ENCODE data around the gene ABI3BP. TPM values are rescaled to one million over a fixed set of nuclear protein-coding genes. Genes with fewer than 3 reads are reported as not detected.
"Not testable (repeated sequence)": the region's sequence is repeated elsewhere in the genome, so short reads cannot be mapped to it uniquely, and the experiment has no call there.

The ABI3BP gene
- total RNA-seq, 1 experiment from 2014 or later, result 0.28 TPM

- no CpG with 5 or more reads among the region's 1 CpG for WGBS (ENCODE audit: extremely low coverage, insufficient read length, low lambda C conversion rate)
- no peak overlapping the region for H4K91ac ChIP-seq (ENCODE audit: insufficient read length, low read depth, low read length)
- no peaks in the 10 kb centered on the region for H3K23me2 ChIP-seq (ENCODE audit: insufficient read length, low read depth, low read length, poor library complexity, severe bottlenecking)
- H2AK5ac ChIP-seq (ENCODE audit: insufficient read length, low read length), result no peak overlapping the region
- DNase-seq, result no peak
- H2BK5ac ChIP-seq (ENCODE audit: insufficient read length, low read length), result no peak overlapping the region
- H3K4me1 ChIP-seq (ENCODE audit: insufficient read depth, low read length), result no peaks in the 10 kb centered on the region
- H4K20me1 ChIP-seq (ENCODE audit: control insufficient read depth, insufficient read depth, insufficient read length), result no peaks in the 10 kb centered on the region
- H3K79me2 ChIP-seq (ENCODE audit: insufficient read depth, low read length), result no peaks in the 10 kb centered on the region
- no peak overlapping the region for H2BK20ac ChIP-seq (ENCODE audit: low read depth, low read length, poor library complexity, severe bottlenecking)
- peaks cover 0 to 5% (median under 1%) of the 10 kb centered on the region in 3 experiments; a peak in 3 of 7 replicates for H3K36me3 Mint-ChIP-seq (ENCODE audit: insufficient read depth in 1 of 3, low read depth in 3 of 3)
- no peaks in the 10 kb centered on the region for H3K27me3 ChIP-seq (ENCODE audit: insufficient read depth, low read length)
- H2BK12ac ChIP-seq (ENCODE audit: insufficient read length, low read depth, low read length), result no peak overlapping the region
- H3K4me3 Mint-ChIP-seq, result no peak overlapping the region
- no peak overlapping the region for H2BK120ac ChIP-seq (ENCODE audit: low read depth, low read length, poor library complexity, severe bottlenecking)
- H3K79me1 ChIP-seq (ENCODE audit: insufficient read depth, low read depth, low read length, poor library complexity, severe bottlenecking), result no peaks in the 10 kb centered on the region
- H3K9me3 Mint-ChIP-seq, result peaks cover 4 to 7% of the 10 kb centered on the region in 2 experiments
- H3T11ph ChIP-seq (ENCODE audit: low read length), result no peak overlapping the region
- no peak overlapping the region for H4K5ac ChIP-seq (ENCODE audit: insufficient read length, low read depth, low read length)
- no peak overlapping the region for H3K27ac ChIP-seq (ENCODE audit: insufficient read length, low read depth, low read length)
- no peaks in the 10 kb centered on the region for H3K9me3 ChIP-seq (ENCODE audit: control insufficient read depth, low read depth, low read length)
- H3K27me3 Mint-ChIP-seq (ENCODE audit: low read depth), result no peaks in the 10 kb centered on the region; the same call in 1 of the 2 replicates
- no peak overlapping the region for H3K56ac ChIP-seq (ENCODE audit: insufficient read length, low read depth, low read length)
- no peaks in the 10 kb centered on the region for H3K4me1 Mint-ChIP-seq
- H3K23ac ChIP-seq (ENCODE audit: insufficient read length, low read depth, low read length), result no peak overlapping the region
- H2AFZ ChIP-seq (ENCODE audit: low read length), result no peak overlapping the region
- H4K8ac ChIP-seq (replicated peaks; ENCODE audit: insufficient read length, low read depth, low read length), result no peak overlapping the region
- no peak overlapping the region for H2BK15ac ChIP-seq (ENCODE audit: low read depth, low read length)
- H3K18ac ChIP-seq (ENCODE audit: insufficient read length, low read depth, low read length), result no peak overlapping the region
- no peak overlapping the region for H3K27ac Mint-ChIP-seq
- H3K14ac ChIP-seq (ENCODE audit: insufficient read depth, low read length), result no peak overlapping the region
- H3K4me2 ChIP-seq (ENCODE audit: insufficient read depth, insufficient read length, low read length), result no peak overlapping the region
- H3K9ac ChIP-seq (ENCODE audit: extremely low read depth, insufficient read length, low read length), result no peak overlapping the region
- no peak overlapping the region for H3K4ac ChIP-seq (ENCODE audit: low read depth, low read length)
- TF ChIP-seq, protein P1, sequence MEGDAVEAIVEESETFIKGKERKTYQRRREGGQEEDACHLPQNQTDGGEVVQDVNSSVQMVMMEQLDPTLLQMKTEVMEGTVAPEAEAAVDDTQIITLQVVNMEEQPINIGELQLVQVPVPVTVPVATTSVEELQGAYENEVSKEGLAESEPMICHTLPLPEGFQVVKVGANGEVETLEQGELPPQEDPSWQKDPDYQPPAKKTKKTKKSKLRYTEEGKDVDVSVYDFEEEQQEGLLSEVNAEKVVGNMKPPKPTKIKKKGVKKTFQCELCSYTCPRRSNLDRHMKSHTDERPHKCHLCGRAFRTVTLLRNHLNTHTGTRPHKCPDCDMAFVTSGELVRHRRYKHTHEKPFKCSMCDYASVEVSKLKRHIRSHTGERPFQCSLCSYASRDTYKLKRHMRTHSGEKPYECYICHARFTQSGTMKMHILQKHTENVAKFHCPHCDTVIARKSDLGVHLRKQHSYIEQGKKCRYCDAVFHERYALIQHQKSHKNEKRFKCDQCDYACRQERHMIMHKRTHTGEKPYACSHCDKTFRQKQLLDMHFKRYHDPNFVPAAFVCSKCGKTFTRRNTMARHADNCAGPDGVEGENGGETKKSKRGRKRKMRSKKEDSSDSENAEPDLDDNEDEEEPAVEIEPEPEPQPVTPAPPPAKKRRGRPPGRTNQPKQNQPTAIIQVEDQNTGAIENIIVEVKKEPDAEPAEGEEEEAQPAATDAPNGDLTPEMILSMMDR (conservative IDR thresholded peaks at IDR 0.05), result no peak
Observed at GRCh38 chr3:101017017-101017416, 23.8 kb upstream of the ABI3BP start.

GRCh38 chr3:101012312-101012711 is 19.1 kb upstream of the ABI3BP start:
- H3K9me3 ChIP-seq (ENCODE audit: control insufficient read depth, low read depth, low read length); H3K4me2 ChIP-seq (ENCODE audit: insufficient read depth, insufficient read length, low read length); H3K79me1 ChIP-seq (ENCODE audit: insufficient read depth, low read depth, low read length, poor library complexity, severe bottlenecking); H3K4me1 ChIP-seq (ENCODE audit: insufficient read depth, low read length); H2AK5ac ChIP-seq (ENCODE audit: insufficient read length, low read length); H4K5ac ChIP-seq (ENCODE audit: insufficient read length, low read depth, low read length); H3K4ac ChIP-seq (ENCODE audit: low read depth, low read length); H3K23ac ChIP-seq (ENCODE audit: insufficient read length, low read depth, low read length); H3K56ac ChIP-seq (ENCODE audit: insufficient read length, low read depth, low read length); H3K9ac ChIP-seq (ENCODE audit: extremely low read depth, insufficient read length, low read length); H3K23me2 ChIP-seq (ENCODE audit: insufficient read length, low read depth, low read length, poor library complexity, severe bottlenecking); H3K18ac ChIP-seq (ENCODE audit: insufficient read length, low read depth, low read length); H2BK120ac ChIP-seq (ENCODE audit: low read depth, low read length, poor library complexity, severe bottlenecking); H3K4me3 Mint-ChIP-seq; H3K27ac ChIP-seq (ENCODE audit: insufficient read length, low read depth, low read length); H2BK15ac ChIP-seq (ENCODE audit: low read depth, low read length); H3K27me3 Mint-ChIP-seq (ENCODE audit: low read depth); H4K8ac ChIP-seq (replicated peaks; ENCODE audit: insufficient read length, low read depth, low read length); H2BK5ac ChIP-seq (ENCODE audit: insufficient read length, low read length); H3K27ac Mint-ChIP-seq; H4K91ac ChIP-seq (ENCODE audit: insufficient read length, low read depth, low read length); H2BK20ac ChIP-seq (ENCODE audit: low read depth, low read length, poor library complexity, severe bottlenecking); DNase-seq; H3K27me3 ChIP-seq (ENCODE audit: insufficient read depth, low read length); H2BK12ac ChIP-seq (ENCODE audit: insufficient read length, low read depth, low read length); H3K79me2 ChIP-seq (ENCODE audit: insufficient read depth, low read length); H4K20me1 ChIP-seq (ENCODE audit: control insufficient read depth, insufficient read depth, insufficient read length); H3K14ac ChIP-seq (ENCODE audit: insufficient read depth, low read length); H3K4me1 Mint-ChIP-seq; H2AFZ ChIP-seq (ENCODE audit: low read length); H3T11ph ChIP-seq (ENCODE audit: low read length): not testable (repeated sequence)
- Mint-ChIP-seq H3K36me3 (ENCODE audit: insufficient read depth in 1 of 3, low read depth in 3 of 3) (peaks cover 9 to 16% (median 13%) of the 10 kb centered on the region in 3 experiments; a peak in 6 of 7 replicates), H3K9me3 (peaks cover 21 to 43% of the 10 kb centered on the region in 2 experiments)
- no CpG with 5 or more reads among the region's 9 CpGs for WGBS (ENCODE audit: extremely low coverage, insufficient read length, low lambda C conversion rate)

All from H9 (cell line).